Right atrium auricular region (tissue), 2 donors: ENCODE measurements around the gene XPR1. TPM values are rescaled to one million over a fixed set of nuclear protein-coding genes. Genes with fewer than 3 reads are reported as not detected.
"Not testable (repeated sequence)": the region's sequence is repeated elsewhere in the genome, so short reads cannot be mapped to it uniquely, and the experiment has no call there.

Source experiments
- DNase-seq: peaks from one replicate; pipeline ENCODE4 v3.0.0-alpha.2; 2019; ENCODE audit warnings: low spot score
- H3K27ac ChIP-seq, 2 donors: fragments of 200-600 bp; sonication (generic); 1 replicate in 1 of 2; 2 replicates in 1 of 2; pipeline ENCODE4 v1.5.1; 2016 to 2019
- H3K27me3 ChIP-seq, 2 donors: fragments of 200-600 bp; sonication (generic); one replicate each; pipeline versions ENCODE4 v1.5.1 to v1.6.0; 2017 to 2019
- H3K36me3 ChIP-seq: fragments of 200-600 bp; sonication (generic); one replicate; pipeline ENCODE4 v1.5.1; 2016
- H3K4me1 ChIP-seq, 2 donors: fragments of 200-600 bp; sonication (generic); one replicate each; pipeline versions ENCODE4 v1.5.1 to v1.6.0; 2017 to 2019
- H3K4me3 ChIP-seq, 2 donors: fragments of 200-600 bp; sonication (generic); 1 replicate in 1 of 2; 2 replicates in 1 of 2; pipeline ENCODE4 v1.5.1; 2017 to 2019; ENCODE audit warnings: mild to moderate bottlenecking in 1 of 2, moderate library complexity in 1 of 2
- H3K9me3 ChIP-seq, 2 donors: fragments of 200-600 bp; sonication (generic); one replicate each; pipeline ENCODE4 v1.5.1; 2019
- CTCF ChIP-seq, 2 donors: fragments of 200-600 bp; sonication (generic); IDR thresholded peaks; one replicate each; pipeline ENCODE4 v1.5.1; 2019; ENCODE audit warnings: antibody characterized with exemption in 2 of 2
- total RNA-seq, 2 donors: library from RNA; depleted of rRNA; stranded (reverse); fragments of >200 nt; gene quantifications; one replicate each; pipeline ENCODE4 v1.1.0, GENCODE V29; 2016

The XPR1 gene
- total RNA-seq, 2 donors from 2014 or later: 30.0 to 53.0 TPM

GRCh38 chr1:180641662-180642061, 9.8 kb downstream of the XPR1 start:
- Histone ChIP-seq H3K4me3 (no peak overlapping the region), H3K4me1 (peaks cover 0 to 49% of the 10 kb centered on the region in 2 donors), H3K27me3 (no peaks in the 10 kb centered on the region), H3K9me3 (no peaks in the 10 kb centered on the region), H3K36me3 (no peaks in the 10 kb centered on the region), H3K27ac (no peak overlapping the region)
- no peak for TF ChIP-seq CTCF (IDR thresholded peaks at IDR 0.05)
- DNase-seq: no peak

- Histone ChIP-seq H3K27me3 (no peaks in the 10 kb centered on the region), H3K4me1 (peaks cover 0 to 49% of the 10 kb centered on the region in 2 donors), H3K9me3 (no peaks in the 10 kb centered on the region), H3K4me3 (no peak overlapping the region), H3K27ac (no peak overlapping the region), H3K36me3 (no peaks in the 10 kb centered on the region)
- TF ChIP-seq CTCF (IDR thresholded peaks at IDR 0.05): no peak
- no peak for DNase-seq
These were observed 11.0 kb downstream of the XPR1 start for GRCh38 chr1:180642781-180643180.

GRCh38 chr1:180643693-180644092, 11.9 kb downstream of the XPR1 start:
- DNase-seq: no peak
- H3K4me1 ChIP-seq: peaks cover 0 to 49% of the 10 kb centered on the region in 2 donors
- no peak for TF ChIP-seq CTCF (IDR thresholded peaks at IDR 0.05)
- H3K9me3 ChIP-seq: no peaks in the 10 kb centered on the region
- no peaks in the 10 kb centered on the region for H3K36me3 ChIP-seq
- H3K27me3 ChIP-seq: no peaks in the 10 kb centered on the region
- H3K27ac ChIP-seq: no peak overlapping the region
- no peak overlapping the region for H3K4me3 ChIP-seq

- H3K27me3 ChIP-seq: no peaks in the 10 kb centered on the region
- H3K36me3 ChIP-seq: no peaks in the 10 kb centered on the region
- no peaks in the 10 kb centered on the region for H3K9me3 ChIP-seq
- H3K4me3 ChIP-seq: no peak overlapping the region
- no peak for DNase-seq
- H3K27ac ChIP-seq: no peak overlapping the region
- peaks cover 0 to 44% of the 10 kb centered on the region in 2 donors for H3K4me1 ChIP-seq
- TF ChIP-seq CTCF (IDR thresholded peaks at IDR 0.05): no peak
These were observed 12.8 kb downstream of the XPR1 start for GRCh38 chr1:180644526-180645192.

- not testable (repeated sequence) for H3K9me3 ChIP-seq, H3K4me3 ChIP-seq, H3K27me3 ChIP-seq, DNase-seq, H3K27ac ChIP-seq, H3K36me3 ChIP-seq
- H3K4me1 ChIP-seq: peaks cover 0 to 38% of the 10 kb centered on the region in 2 donors
These were observed 13.4 kb downstream of the XPR1 start for GRCh38 chr1:180645261-180645660.

- no peak for DNase-seq
- H3K27ac ChIP-seq: no peak overlapping the region
- H3K9me3 ChIP-seq: no peaks in the 10 kb centered on the region
- no peak overlapping the region for H3K4me3 ChIP-seq
- no peaks in the 10 kb centered on the region for H3K36me3 ChIP-seq
- H3K27me3 ChIP-seq: no peaks in the 10 kb centered on the region
- peaks cover 0 to 33% of the 10 kb centered on the region in 2 donors for H3K4me1 ChIP-seq
- no peak for TF ChIP-seq CTCF (IDR thresholded peaks at IDR 0.05)
These were observed 14.3 kb downstream of the XPR1 start for GRCh38 chr1:180646093-180646492.
